ENCODE measurements around the gene KRTAP10-11. TPM values are rescaled to one million over a fixed set of nuclear protein-coding genes. Genes with fewer than 3 reads are reported as not detected.
"Not testable (repeated sequence)": the region's sequence is repeated elsewhere in the genome, so short reads cannot be mapped to it uniquely, and the experiment has no call there.

The KRTAP10-11 gene
- total RNA-seq, 1 donor from 2014 or later: not detected

DNA sequence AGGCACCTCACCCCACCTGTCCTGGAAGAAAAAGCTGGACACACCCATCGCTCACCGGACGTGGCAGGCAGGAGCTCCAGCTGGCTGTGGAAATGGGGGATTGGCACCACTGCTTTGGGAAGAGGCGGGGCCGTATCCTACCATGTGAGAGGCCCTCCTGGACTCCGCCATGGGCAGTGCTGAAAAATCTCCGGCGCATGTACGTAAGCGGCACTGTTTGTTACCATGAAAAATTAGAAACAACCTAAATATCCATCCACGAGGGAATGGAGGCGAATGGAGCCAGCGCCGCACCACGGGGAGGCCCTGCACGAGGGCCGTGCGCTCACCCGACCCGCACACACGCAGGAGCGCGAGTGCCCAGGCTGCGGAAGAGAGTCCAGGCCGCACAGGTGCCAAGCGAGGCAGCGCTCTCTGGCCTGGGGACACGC, 31.2 kb upstream of the KRTAP10-11 start:
- no peak for DNase-seq (ENCODE audit: low read depth in 2 of 2)

DNA sequence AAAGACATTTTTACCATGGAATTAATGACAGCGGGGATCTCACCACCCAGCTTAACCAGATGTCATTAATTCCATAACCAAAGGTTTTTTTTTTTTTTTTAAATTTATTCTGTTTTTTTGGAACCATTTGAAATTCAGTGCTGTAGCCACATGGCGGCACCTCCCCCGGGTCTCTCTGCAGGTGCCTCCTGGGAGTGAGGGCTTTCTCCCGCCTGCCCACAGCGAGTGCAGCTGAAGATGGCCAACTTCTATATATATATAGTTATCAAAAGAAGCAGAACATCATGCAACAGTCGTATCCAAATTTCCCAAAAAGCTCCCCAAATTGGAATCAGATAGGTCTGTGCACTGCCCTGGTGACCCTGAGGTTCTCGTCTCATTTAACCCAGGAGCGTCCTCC, 30.7 kb upstream of the KRTAP10-11 start:
- DNase-seq (ENCODE audit: low read depth in 2 of 2): no peak

GRCh38 chr21:44615911-44616590, 30.2 kb upstream of the KRTAP10-11 start:
- DNase-seq (ENCODE audit: low read depth in 2 of 2): no peak

- DNase-seq (ENCODE audit: low read depth in 2 of 2): no peak
These were observed 29.7 kb upstream of the KRTAP10-11 start for GRCh38 chr21:44616591-44616926.

DNA sequence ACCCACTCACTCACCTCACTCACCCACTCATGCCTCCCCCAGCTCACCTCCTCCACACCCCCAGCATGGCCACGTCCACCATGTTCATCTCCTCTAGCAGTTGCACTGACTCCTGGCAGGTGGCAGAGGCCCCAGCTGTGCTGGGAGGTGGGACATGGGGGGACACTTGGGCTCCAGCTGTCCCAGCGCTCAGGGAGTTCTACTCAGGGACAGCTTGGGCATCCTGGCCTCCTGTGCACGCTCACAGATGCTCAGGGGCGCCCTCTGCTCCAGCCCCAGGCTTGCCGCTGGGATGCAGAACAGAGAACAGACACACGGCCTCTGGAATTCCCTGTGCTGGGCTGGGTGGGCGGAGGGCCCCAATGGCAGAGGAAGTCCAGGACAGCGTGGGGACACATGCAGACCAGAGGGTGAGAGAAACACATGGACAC, 29.1 kb upstream of the KRTAP10-11 start:
- no peak for DNase-seq (ENCODE audit: low read depth in 2 of 2)

DNA sequence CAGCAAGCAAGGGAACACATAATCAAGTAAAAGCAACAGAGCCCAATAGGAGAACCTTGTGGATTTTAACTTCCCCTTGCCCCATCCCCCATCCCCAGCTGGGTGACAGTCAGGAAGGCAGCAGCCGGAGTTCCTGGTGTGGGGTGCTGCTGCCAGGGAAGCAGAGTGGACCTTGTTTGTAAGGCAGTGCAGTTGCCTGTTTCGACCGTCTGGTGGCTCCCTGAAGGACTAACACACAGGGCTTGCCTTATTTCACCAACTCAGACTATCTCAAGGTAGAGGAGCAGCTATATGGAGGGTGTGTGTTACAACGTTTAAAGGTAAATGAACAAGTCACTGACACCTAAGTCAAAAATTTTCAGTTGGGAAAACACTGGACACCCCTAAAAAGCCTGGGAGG, 27.7 kb upstream of the KRTAP10-11 start:
- peak; percentile 6 to 55 for DNase-seq (ENCODE audit: low read depth in 2 of 2)

DNA sequence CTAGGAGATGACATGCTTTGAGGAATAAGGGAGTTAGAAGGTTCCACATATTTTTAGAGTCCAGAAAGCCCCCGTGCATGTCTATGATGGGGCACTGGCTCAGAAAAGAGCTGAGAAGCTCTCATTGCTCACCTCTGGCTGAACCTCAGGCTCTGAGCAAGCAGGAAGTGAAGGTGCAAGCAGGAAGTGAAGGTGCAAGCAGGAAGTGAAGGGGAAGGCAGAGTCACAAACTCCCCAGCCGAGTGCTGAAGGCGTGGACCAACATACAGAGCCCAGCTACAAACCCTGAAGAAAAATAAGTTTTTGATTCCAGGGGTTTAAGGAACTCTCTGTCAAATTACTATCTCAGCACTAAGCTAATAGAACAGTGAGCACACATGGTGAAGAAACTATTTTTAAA, 27.3 kb upstream of the KRTAP10-11 start:
- peak in 1 of 2 donors; percentile 2 for DNase-seq (ENCODE audit: low read depth in 2 of 2)

- DNase-seq (ENCODE audit: low read depth in 2 of 2): no peak
These were observed 26.3 kb upstream of the KRTAP10-11 start for GRCh38 chr21:44619886-44620285.

GRCh38 chr21:44623575-44623974, 22.6 kb upstream of the KRTAP10-11 start:
- DNase-seq (ENCODE audit: low read depth in 2 of 2): no peak

DNA sequence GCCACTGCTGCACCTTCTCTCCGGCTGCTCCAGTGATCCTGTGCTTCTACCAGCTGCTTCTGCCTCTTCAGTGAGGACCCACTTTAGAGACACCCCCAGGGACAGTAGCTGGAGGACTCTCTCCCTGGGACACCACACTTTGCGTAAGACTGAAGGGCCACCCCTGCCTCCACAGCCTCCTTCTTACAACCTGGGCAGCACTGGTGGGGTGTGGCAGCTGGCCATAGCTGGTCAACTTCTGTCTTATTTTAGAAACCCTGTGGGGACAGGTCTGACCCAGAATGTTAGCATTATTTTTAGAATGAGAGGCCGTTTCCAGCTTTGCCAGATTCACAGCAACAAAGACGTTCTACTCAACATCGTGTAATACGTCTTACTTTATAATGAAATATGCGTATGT, 20.5 kb upstream of the KRTAP10-11 start:
- no peak for DNase-seq (ENCODE audit: low read depth in 2 of 2)

DNA sequence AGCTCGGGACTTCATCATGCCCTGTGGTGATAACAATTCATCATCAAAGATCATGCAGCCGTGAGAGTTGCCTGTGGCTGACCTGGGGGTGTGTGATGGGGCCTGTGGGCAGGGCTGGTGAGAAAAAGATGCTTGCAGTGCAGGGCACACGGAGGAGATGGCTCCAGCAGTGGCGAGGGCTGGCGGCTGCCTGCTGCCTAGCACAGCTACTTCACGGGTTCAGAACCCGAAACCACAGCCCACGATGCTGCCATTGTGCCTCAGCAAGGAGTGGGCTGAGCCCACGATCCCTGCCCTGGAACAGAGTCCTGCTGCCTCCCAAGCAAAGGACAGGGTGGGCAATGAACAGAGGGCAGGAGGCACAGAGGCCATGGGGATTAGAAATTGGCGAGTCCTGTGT, 20.0 kb upstream of the KRTAP10-11 start:
- no peak for DNase-seq (ENCODE audit: low read depth in 2 of 2)

- no peak for DNase-seq (ENCODE audit: low read depth in 2 of 2)
These were observed 19.5 kb upstream of the KRTAP10-11 start, which contains the start of gene KRTAP10-9 for GRCh38 chr21:44626673-44627143. Gene KRTAP10-9 (plus strand): TSS chr21:44627093. CDS start chr21:44627172, 79 bp downstream.

DNA sequence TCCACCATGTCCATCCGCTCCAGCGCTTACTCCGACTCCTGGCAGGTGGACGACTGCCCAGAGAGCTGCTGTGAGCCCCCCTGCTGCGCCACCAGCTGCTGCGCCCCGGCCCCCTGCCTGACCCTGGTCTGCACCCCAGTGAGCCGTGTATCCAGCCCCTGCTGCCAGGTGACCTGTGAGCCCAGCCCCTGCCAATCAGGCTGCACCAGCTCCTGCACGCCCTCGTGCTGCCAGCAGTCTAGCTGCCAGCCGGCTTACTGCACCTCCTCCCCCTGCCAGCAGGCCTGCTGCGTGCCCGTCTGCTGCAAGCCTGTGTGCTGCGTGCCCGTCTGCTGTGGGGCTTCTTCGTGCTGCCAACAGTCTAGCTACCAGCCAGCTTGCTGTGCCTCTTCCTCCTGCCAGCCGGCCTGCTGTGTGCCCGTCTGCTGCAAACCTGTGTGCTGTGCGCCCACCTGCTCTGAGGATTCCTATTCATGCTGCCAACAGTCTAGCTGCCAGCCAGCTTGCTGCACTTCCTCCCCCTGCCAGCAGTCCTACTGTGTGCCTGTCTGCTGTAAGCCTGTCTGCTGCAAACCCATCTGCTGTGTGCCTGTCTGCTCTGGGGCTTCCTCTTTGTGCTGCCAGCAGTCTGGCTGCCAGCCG, 18.9 kb upstream of the KRTAP10-11 start:
- not testable (repeated sequence) for DNase-seq (ENCODE audit: low read depth in 2 of 2)

- not testable (repeated sequence) for DNase-seq (ENCODE audit: low read depth in 2 of 2)
These were observed 18.4 kb upstream of the KRTAP10-11 start for GRCh38 chr21:44627831-44628233.

DNA sequence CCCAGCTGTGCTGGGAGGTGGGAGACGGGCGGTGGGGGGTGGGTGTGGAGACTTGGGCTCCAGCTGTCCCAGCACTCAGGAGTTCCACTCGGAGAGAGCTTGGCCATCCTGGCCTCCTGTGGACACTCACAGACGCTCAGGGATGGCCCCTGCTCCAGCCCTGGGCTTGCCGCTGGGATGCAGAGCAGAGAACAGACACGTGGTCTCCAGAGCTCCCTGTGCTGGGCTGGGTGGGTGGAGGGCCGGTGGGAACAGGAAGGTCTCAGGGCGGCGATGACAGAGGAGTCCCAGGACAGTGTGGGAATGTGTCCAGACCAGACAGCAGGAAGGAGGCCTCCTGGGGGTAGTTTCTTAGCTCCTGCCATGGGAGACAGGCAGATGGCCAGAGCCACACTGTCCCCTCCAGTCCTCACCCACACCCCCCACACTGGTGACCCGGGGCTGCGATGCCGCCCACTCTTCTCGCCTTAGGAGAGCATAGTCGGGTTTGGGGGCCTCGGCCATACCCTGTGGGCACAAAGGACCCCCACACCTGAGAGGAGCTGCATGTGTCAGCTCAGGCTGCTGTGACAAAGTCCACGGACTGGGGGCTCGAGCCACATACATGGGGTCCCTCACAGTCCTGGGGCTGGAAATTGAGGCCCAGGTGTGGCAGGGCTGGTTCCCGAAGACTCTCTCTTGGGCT, 17.4 kb upstream of the KRTAP10-11 start:
- no peak for DNase-seq (ENCODE audit: low read depth in 2 of 2)

GRCh38 chr21:44630440-44630839, 15.8 kb upstream of the KRTAP10-11 start:
- DNase-seq (ENCODE audit: low read depth in 2 of 2): no peak

DNA sequence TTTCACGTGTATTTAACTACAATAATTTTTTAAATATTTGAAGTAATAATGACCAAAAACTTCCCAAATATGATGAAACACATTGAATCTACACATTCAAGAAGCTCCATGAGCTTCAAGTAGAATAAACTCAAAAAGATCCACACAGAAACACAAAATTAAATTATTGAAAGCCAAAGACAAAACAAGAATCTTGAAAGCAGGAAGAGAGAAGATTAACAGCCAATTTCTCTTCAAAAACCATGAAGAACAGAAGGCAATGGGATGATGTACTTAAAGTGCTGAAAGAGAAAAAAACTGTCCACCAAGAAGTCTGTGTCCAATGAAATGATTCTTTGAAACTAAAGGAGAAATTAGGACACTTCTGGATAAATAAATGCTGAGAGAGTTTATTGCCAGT, 14.1 kb upstream of the KRTAP10-11 start:
- DNase-seq (ENCODE audit: low read depth in 2 of 2): no peak

DNA sequence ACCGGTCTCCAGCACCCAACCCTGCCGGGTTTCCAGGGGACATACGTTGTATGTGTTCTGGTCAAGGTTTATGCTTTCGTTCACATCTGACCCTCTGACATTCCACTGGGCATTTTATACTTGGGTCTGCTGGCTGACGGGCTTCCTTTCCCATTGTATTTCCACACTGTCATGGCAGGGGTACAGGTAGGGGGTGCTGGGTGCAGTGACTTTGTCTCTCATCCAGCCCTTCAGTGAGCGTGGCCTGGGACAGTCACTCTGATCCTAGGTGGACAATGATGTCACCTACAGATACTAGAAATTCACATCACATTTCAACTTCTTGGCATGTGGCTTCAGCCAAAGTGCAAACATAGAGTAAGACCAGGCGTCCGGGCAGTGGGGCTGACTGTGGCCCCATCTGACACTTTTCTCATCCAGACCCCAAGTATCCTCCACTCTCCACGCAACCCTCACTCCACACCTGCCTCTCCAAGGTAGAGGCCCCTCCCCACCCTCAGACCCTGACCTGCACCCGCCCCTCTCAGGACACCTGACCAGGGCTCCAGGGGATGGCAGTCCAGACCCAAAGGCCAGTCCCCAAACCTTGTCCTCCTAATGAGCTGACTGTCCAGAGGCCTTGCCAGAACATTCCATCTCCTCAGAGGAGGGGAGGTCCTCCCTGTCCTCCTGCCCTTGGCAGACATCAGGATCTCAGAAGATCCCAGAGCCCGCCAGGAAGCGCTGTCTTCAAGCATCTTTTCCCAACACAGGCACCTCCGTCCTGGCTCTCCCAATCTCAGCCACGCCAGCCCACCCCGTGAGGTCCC, 9.8 kb upstream of the KRTAP10-11 start:
- no peak for DNase-seq (ENCODE audit: low read depth in 2 of 2)

DNA sequence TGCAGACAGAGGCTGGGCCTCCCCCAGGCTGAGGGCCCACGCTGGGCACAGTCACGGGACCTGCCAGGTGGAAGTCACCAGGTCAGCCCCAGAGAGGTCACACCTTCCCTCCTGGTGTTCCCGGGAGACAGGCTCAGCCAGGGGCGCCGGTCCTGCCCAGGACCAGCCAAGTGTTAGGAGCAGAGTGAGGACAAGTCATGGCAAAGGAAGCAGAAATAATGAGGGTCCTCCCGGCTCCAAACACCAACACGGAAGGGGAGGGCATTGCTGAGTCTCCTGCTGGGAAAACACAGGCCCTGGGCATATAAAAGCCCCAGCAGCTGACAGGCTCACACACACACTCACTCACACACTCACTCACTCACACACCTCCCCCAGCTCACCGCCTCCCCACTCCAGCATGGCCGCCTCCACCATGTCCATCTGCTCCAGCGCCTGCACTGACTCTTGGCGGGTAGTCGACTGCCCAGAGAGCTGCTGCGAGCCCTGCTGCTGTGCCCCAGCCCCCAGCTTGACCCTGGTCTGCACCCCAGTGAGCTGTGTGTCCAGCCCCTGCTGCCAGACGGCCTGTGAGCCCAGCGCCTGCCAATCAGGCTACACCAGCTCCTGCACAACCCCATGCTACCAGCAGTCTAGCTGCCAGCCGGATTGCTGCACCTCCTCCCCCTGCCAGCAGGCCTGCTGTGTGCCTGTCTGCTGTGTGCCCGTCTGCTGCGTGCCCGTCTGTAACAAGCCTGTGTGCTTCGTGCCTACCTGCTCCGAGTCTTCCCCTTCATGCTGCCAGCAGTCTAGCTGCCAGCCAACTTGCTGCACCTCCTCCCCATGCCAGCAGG, 9.0 kb upstream of the KRTAP10-11 start, which contains the start of gene KRTAP10-10:
KRTAP10-10 (plus strand) TSS at position 339 of the 833 bp plus-strand sequence; CDS start at position 401, 62 bp downstream.
- no peak for DNase-seq (ENCODE audit: low read depth in 2 of 2)

GRCh38 chr21:44637851-44638348, 8.3 kb upstream of the KRTAP10-11 start:
- DNase-seq (ENCODE audit: low read depth in 2 of 2): not testable (repeated sequence)

Measured in dermis microvascular lymphatic vessel endothelial cell (primary cell).